Measurements from ENCODE around the gene TRIM33. TPM values are rescaled to one million over a fixed set of nuclear protein-coding genes. Genes with fewer than 3 reads are reported as not detected.

The TRIM33 gene
- total RNA-seq, 1 experiment from 2014 or later, result 53.8 TPM

DNA sequence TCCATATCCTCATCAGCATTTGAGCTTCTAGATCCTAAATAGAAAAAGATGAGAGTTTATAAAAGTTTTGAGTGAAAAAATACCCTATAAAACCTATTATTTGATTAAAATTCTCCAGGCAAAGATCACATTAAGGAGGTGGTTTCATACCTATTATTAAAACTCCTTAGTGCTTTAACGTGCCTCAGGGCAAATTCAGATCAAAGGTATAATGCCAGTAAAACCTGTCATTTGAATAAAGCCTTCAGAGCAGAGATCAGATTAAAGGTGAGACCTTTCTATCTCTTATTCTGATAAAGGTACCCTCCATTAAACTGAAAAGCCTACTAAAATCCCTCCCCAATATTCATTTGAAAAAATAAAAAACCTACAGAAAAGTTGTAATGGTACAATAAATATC is 34.3 kb upstream of the TRIM33 start:
- Histone ChIP-seq H3K27ac (ENCODE audit: insufficient read length, low read depth, low read length) (no peak overlapping the region), H3K14ac (ENCODE audit: insufficient read depth, low read length) (no peak overlapping the region), H4K5ac (ENCODE audit: insufficient read length, low read depth, low read length) (no peak overlapping the region), H3K27me3 (ENCODE audit: insufficient read depth, low read length) (no peaks in the 10 kb centered on the region), H2BK12ac (ENCODE audit: insufficient read length, low read depth, low read length) (no peak overlapping the region), H3K9ac (ENCODE audit: extremely low read depth, insufficient read length, low read length) (no peak overlapping the region), H3K79me1 (ENCODE audit: insufficient read depth, low read depth, low read length, poor library complexity, severe bottlenecking) (no peaks in the 10 kb centered on the region), H2BK5ac (ENCODE audit: insufficient read length, low read length) (no peak overlapping the region), H4K8ac (replicated peaks; ENCODE audit: insufficient read length, low read depth, low read length) (no peak overlapping the region), H2AK5ac (ENCODE audit: insufficient read length, low read length) (no peak overlapping the region), H3K23ac (ENCODE audit: insufficient read length, low read depth, low read length) (no peak overlapping the region), H3K9me3 (ENCODE audit: control insufficient read depth, low read depth, low read length) (no peaks in the 10 kb centered on the region), H4K91ac (ENCODE audit: insufficient read length, low read depth, low read length) (no peak overlapping the region), H3K4ac (ENCODE audit: low read depth, low read length) (no peak overlapping the region), H3T11ph (ENCODE audit: low read length) (no peak overlapping the region), H2BK20ac (ENCODE audit: low read depth, low read length, poor library complexity, severe bottlenecking) (no peak overlapping the region), H4K20me1 (ENCODE audit: control insufficient read depth, insufficient read depth, insufficient read length) (no peaks in the 10 kb centered on the region), H3K23me2 (ENCODE audit: insufficient read length, low read depth, low read length, poor library complexity, severe bottlenecking) (no peaks in the 10 kb centered on the region), H3K4me2 (ENCODE audit: insufficient read depth, insufficient read length, low read length) (no peak overlapping the region), H3K79me2 (ENCODE audit: insufficient read depth, low read length) (no peaks in the 10 kb centered on the region), H3K18ac (ENCODE audit: insufficient read length, low read depth, low read length) (no peak overlapping the region), H2BK120ac (ENCODE audit: low read depth, low read length, poor library complexity, severe bottlenecking) (no peak overlapping the region), H3K4me1 (ENCODE audit: insufficient read depth, low read length) (no peaks in the 10 kb centered on the region), H2AFZ (ENCODE audit: low read length) (no peak overlapping the region), H3K56ac (ENCODE audit: insufficient read length, low read depth, low read length) (no peak overlapping the region), H2BK15ac (ENCODE audit: low read depth, low read length) (no peak overlapping the region)
- no peak for DNase-seq
- Mint-ChIP-seq H3K4me1 (no peaks in the 10 kb centered on the region), H3K36me3 (ENCODE audit: insufficient read depth in 1 of 3, low read depth in 3 of 3) (no peaks in the 10 kb centered on the region), H3K27me3 (ENCODE audit: low read depth) (peaks cover 2% of the 10 kb centered on the region; the same call in 1 of the 2 replicates), H3K4me3 (no peak overlapping the region), H3K27ac (no peak overlapping the region), H3K9me3 (no peaks in the 10 kb centered on the region)
- TF ChIP-seq, protein P1, sequence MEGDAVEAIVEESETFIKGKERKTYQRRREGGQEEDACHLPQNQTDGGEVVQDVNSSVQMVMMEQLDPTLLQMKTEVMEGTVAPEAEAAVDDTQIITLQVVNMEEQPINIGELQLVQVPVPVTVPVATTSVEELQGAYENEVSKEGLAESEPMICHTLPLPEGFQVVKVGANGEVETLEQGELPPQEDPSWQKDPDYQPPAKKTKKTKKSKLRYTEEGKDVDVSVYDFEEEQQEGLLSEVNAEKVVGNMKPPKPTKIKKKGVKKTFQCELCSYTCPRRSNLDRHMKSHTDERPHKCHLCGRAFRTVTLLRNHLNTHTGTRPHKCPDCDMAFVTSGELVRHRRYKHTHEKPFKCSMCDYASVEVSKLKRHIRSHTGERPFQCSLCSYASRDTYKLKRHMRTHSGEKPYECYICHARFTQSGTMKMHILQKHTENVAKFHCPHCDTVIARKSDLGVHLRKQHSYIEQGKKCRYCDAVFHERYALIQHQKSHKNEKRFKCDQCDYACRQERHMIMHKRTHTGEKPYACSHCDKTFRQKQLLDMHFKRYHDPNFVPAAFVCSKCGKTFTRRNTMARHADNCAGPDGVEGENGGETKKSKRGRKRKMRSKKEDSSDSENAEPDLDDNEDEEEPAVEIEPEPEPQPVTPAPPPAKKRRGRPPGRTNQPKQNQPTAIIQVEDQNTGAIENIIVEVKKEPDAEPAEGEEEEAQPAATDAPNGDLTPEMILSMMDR (conservative IDR thresholded peaks at IDR 0.05), result no peak
- WGBS (ENCODE audit: extremely low coverage, insufficient read length, low lambda C conversion rate), result no CpG with 5 or more reads among the region's 1 CpG

All from H9 (cell line).